Gastrocnemius medialis (tissue), 4 donors: ENCODE results near the gene HEY2.

Source experiments
- CTCF ChIP-seq, 5 experiments: fragments of 450-650 bp in 3 of 5; fragments of 200-600 bp in 2 of 5; sonication (generic) in 2 of 5; IDR thresholded peaks in 4 of 5; conservative IDR thresholded peaks in 1 of 5; 1 replicate in 4 of 5; 2 replicates in 1 of 5; pipeline ENCODE4 v1.5.1; 2016 to 2019; ENCODE audit warnings: antibody characterized with exemption in 5 of 5, mild to moderate bottlenecking in 3 of 5, moderate library complexity in 3 of 5
- POLR2A ChIP-seq, 2 donors: fragments of 450-650 bp; IDR thresholded peaks; one replicate each; pipeline ENCODE4 v1.6.1; 2017; ENCODE audit warnings: antibody characterized with exemption in 2 of 2, mild to moderate bottlenecking in 2 of 2, moderate library complexity in 2 of 2

- TF ChIP-seq CTCF (IDR thresholded peaks at IDR 0.05 in 4 of 5, conservative IDR thresholded peaks at IDR 0.05 in 1 of 5), result no peak
- TF ChIP-seq POLR2A (IDR thresholded peaks at IDR 0.05), result no peak
Measured at GRCh38 chr6:125711013-125711675, 38.3 kb upstream of the HEY2 start.
